GM18526 (cell line): ENCODE measurements around the gene MPHOSPH8.

Experiments
- POLR2A ChIP-seq: IDR thresholded peaks from 3 replicates; pipeline ENCODE4 v1.6.1; 2011; ENCODE audit not compliant: insufficient read length; ENCODE audit errors: extremely low read depth

MPHOSPH8 gene, protein sequence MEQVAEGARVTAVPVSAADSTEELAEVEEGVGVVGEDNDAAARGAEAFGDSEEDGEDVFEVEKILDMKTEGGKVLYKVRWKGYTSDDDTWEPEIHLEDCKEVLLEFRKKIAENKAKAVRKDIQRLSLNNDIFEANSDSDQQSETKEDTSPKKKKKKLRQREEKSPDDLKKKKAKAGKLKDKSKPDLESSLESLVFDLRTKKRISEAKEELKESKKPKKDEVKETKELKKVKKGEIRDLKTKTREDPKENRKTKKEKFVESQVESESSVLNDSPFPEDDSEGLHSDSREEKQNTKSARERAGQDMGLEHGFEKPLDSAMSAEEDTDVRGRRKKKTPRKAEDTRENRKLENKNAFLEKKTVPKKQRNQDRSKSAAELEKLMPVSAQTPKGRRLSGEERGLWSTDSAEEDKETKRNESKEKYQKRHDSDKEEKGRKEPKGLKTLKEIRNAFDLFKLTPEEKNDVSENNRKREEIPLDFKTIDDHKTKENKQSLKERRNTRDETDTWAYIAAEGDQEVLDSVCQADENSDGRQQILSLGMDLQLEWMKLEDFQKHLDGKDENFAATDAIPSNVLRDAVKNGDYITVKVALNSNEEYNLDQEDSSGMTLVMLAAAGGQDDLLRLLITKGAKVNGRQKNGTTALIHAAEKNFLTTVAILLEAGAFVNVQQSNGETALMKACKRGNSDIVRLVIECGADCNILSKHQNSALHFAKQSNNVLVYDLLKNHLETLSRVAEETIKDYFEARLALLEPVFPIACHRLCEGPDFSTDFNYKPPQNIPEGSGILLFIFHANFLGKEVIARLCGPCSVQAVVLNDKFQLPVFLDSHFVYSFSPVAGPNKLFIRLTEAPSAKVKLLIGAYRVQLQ

DNA sequence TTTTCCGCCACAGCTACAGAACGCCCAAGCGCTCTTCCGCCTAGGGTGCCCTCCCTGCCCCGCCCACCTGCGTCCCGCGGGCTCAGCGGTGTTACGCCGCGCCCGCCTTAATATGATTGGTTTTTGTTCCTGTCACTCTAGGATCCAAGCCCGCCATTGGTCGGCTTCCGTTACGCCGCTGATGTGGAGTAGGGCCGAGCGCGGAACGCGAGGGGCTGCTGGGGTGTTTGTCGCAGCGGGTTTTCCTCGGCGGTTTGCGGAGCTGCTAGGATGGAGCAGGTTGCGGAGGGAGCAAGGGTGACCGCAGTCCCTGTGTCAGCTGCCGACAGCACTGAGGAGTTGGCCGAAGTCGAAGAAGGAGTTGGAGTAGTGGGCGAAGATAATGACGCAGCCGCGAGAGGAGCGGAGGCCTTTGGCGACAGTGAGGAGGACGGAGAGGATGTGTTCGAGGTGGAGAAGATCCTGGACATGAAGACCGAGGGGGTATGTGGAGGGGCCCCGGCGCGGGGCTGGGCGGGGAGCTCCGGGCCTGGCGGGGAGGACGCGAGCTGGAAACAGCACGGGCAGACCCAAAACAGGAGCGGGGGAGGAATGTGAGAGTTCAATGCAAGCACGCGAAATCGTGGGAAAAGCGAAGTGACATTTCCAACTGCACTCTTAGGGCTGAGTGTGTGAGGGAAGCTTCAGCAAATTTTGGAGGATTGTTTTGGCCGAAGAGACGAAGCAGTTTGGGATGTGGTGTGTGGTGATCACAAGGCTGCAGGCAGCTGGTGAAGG lies at the start of gene MPHOSPH8:
MPHOSPH8 (plus strand) TSS at position 181 of the 777 bp plus-strand sequence; CDS start at position 271, 90 bp downstream.
- TF ChIP-seq POLR2A = peak; percentile 52

DNA sequence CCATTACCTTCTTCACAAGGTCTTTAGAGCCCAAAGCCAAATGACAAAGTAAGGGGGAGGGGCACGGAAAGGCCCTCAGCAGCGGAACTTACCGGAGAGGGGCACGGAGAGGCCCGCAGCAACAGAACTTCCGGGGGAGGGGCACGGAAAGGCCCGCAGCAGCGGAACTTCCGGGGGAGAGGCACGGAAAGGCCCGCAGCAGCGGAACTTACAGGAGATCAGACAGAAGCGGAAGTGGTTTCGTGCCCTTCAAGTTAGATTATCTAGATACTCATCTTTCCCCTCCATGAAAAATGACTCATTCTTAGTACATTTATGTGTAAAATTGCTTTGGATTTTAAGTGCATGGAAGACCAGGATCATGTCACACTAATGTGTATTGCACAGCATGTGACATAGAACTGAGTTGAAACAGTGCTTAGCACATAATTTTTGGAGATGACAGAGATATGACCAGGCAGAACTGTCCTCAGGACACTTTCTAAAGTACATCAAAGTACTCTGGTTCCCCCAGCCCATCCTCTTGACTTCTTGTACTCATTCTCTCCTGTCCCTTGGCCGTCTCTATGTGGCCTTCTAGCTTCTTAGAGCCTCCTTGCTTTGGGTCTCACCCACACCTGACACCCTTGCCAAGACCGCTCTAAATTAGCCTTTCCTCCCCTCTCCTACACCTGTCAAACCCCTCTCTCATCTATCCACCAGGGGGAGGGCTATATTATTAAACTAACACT lies 46.4 kb upstream of the MPHOSPH8 start:
- TF ChIP-seq POLR2A = peak; percentile 47

DNA sequence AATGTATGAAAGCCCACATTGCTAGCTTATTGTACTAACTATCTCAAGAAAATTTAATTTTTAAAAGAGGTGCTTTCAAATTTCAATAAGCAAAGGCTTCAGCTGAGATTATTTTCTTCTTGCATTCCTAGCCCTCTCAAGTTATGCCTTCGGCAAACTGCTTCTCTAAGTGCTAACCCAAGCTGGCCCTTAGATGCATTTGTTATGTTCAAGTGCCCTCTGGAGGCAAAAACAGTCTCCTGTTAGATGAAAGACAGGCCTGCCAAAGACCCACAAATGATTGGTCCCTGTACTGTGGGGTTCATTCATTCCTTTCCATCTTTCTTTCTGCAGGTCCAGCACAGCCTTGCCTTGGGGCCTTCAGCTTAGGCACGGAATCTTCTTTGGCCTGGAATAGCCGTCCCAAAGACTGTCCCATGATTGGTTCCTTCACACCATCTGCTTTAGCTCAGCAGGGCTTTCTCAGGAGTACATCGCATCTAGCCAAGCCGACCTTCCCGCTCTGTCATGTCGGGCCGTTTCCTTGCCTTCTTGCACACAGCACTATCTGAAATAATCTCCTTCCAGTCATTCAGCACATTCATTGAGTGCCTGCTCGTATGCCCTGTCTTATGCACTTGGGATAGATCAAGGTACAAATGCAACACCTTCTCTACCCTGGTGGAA lies 45.7 kb upstream of the MPHOSPH8 start:
- no peak for TF ChIP-seq POLR2A

DNA sequence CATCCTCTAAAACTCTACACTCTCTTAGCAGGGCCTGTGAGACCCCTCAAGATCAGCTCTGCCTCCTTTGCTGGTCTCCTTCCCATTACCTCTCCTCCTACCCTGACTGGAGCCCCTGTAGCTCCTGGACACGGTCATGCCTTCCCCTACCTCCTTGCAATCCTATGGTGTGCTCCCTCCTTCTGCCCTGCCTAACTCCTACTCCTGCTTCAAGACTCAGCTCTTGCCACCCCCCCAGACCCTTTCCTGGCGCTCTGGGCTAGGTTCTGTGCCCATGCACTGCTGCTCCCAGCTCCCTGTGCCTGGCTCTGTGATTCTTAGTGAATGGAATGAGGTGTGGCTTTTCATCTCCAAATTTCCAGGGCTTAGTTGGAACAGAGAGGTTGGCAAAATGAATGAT lies 44.1 kb upstream of the MPHOSPH8 start:
- no peak for TF ChIP-seq POLR2A

DNA sequence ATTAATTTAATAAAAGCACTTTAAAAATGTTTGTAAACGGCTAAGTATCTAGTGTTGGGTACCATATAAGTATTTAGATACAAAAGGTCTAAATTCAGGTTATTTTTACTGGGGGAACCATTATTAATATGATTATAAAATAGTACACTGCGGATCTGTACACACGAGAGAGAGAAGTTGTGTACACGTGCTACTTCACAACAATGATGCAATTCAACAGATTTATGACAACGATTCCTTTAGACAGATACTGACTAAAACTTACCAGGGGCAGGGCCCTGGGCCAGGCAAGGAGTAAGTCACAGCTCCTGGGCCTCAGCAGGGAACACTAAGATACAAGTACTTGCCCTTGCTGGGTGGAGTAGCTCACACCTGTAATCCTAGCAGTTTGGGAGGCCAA lies 43.0 kb upstream of the MPHOSPH8 start:
- no peak for TF ChIP-seq POLR2A

DNA sequence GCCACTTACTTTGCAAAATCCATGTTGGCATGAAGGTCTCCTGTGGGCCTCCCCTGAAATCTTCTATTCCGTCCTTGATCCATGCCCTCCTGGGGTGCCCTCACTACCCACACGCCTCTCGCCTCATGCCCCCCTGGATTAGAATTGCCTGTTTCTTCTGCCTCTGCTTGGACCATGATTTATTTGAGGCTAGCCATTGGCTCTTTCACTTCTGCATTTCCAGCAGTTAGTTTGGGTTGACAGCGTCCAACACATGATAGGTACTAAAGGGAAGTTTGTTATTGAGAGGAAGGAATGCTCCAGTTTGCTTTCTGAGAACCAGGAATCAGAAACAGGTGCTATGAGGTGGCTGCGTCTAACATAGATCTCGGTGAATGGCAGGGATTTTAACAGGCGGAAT lies 41.6 kb upstream of the MPHOSPH8 start:
- TF ChIP-seq POLR2A = no peak

DNA sequence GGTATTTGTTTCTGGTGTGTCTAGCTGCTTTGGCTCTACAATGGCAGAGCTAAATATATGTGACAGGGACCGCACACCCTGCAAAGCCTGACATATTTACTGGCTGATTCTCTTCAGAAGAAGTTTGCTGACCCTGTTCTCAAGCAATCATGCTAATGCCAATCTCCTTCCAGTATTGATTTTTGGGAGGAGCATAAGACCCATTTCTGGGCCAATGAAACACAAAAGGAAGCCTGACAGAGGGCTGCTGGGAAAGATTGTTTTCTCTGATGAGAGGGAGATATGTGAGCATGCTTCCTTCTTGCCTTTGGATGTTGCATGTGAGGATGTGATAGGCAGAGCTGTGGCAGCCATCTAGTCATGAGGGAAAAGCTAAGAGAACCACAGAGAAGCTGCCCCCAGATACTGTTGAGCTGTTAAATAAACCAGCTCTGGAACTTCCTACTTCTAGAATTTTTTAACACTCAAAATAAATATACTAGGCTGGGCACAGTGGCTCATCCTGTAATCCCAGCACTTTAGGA lies 40.7 kb upstream of the MPHOSPH8 start:
- no peak for TF ChIP-seq POLR2A

DNA sequence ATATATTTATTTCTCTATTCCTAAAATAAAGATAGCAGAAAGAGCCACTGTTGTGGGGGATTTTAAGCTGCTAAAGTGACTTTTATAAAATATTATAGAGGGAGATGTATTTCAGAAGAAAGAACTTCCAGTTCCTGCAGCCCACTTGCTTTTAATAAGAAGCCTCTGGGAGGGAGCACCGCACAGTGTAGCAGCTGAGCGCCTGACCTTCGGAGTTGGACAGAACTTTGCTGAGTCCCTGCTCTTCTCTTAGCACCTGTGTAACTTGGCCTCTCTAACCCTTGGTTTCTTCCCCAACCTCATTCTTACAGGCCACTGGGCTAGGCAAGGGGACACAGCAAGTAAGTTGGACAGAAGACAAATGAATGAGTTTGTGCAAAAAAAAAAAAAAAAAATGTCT lies 37.4 kb upstream of the MPHOSPH8 start:
- no peak for TF ChIP-seq POLR2A

DNA sequence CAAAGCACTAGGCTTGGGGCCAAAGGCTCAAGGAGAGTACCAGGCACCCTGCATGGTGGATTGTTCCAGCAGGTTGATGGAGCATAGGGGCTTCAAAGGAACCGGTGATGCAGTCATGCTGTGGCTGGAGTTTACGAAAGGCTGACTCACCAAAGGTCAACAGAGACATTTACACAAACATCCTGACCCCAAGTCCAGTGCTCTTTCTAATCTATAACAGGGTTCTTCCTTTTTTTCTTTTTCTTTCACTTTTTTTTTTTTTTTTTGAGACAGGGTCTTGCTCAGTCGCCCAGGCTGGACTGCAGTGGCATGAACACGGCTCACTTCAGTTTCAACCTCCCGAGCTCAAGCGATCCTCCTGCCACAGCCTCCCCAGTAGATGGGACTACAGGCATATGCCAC lies 36.5 kb upstream of the MPHOSPH8 start:
- TF ChIP-seq POLR2A = no peak

DNA sequence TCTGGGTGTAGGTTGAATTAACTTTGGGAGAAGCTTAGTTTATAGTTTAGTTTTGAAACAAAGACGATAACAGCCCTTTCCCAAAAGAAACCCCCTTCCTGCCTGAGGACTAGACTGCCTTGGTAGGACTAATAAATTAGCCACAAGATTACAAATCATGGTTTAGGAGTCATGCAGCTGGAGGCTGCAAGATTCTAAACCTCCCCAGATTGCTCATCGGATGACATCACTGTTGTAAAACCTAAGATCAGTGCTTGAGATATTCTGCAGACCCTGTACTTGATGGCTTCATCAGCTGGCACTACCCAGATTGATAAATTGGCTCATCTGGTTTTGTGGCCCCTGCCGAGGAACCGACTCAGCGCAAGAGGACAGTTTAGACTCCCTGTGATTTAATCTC lies 35.9 kb upstream of the MPHOSPH8 start:
- TF ChIP-seq POLR2A = no peak

DNA sequence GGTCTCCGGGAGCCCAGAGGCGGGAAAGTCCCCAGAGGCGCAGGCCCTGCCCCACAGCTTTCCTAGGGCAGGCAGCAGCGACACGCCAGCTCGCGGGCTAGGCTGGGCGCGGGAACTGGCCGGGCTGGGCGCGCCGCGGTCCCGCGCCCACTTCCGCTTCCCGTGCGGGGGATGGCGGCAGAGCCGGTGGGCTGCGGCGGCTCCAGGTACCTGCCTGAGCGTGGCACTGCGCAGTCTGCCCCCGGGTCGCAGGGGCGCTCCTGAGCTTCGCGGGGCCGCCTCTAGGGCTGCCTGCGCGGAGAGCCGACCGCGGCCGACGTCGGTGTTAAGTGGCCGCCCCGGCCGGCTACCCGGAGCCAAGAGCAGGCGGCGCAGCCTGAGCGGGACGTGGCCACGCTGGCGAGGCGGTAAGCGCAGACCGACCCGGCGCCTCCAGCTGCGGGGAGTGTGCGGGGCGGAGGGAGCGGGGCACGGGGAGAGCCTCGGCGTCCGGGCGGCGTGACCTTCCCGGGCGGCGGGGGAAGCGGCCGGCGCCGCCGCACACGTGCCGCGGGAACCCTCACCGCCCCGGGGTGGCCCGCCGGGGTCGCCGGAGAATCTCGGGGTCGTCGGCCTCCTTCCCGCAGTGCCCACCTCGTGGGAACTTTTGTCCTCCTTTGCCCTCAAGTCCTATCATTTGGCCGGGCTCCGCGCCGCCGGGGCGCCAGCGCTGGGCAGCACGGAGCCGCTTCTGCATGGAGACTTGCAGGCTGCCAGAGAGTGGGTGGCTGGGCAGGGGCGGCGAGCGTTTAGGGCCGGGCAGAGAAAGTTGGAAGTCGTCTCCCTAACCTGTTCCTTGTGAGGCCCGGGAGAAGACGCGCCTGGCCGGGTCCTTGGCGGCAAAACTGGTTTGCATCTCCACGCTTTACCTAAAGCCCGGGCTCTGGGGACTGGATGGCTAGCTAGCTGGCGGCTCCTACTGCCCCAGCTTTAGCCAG lies 31.4 kb upstream of the MPHOSPH8 start:
- peak; percentile 62 for TF ChIP-seq POLR2A

DNA sequence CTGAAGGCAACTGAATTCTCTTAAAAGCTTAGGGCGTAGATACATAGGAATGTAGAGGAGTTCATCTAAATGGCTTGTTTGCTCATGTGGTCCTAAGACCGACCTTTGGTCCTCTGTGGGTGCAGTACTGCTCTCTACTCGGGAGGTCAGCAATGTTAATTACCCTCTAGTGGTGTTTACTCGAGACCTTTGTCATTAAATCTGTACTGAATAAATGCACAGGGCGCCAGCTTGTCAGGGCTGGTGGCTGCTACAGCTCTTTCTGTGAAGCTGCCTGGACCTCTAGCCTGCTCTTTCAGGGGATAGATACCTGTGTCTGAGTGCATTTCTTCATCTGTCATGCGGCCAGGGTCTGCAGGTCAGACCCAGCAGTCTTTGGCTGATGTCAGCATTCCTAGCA lies 29.2 kb upstream of the MPHOSPH8 start:
- TF ChIP-seq POLR2A = no peak

DNA sequence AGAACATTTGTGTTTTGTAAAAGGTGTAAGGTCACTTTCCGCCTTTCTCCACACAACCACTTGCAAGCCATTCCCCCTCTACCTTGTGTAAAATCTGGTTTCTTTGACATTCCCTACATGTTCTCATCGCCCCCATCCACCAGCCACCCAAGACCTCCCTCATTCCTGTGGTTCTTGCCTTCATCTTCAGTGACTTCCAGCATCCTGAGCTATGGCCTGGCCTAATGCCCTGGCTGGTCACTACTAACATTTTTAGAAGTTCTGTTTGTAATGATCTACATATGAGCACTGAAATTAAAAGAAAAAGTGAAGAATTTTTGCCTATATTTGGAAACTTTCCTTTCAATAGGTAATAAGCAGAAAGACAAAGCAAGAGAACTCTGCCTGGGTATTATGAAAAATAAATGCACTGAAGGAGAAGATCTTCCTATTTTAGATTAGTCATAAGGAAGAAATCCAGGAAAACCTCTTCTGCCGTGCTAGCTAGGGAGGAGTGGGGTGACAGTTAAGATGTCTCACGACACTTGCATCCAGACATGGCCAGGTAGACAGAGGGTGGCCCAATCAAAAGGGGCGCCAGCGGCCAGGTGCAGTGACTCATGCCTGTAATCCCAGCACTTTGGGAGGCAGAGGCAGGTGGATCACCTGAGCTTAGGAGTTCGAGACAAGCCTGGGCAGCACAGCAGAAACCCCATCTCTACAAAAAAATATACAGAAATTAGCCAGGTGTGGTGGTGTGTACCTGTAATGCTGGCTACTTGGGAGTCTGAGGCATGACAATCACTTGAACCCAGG lies 28.1 kb upstream of the MPHOSPH8 start:
- TF ChIP-seq POLR2A = no peak
